CD14-positive monocyte (primary cell): Measurements from ENCODE around the gene APLP1. TPM values are rescaled to one million over a fixed set of nuclear protein-coding genes. Genes with fewer than 3 reads are reported as not detected.
A peak's percentile ranks its signal among the peaks of the same experiment; 100 is the strongest.

Experiments
- DNase-seq, 3 donors: peaks; one replicate each; pipeline ENCODE4 v3.0.0-alpha.2; 2011 to 2022
- H2AFZ ChIP-seq: 2 replicates; pipeline ENCODE4 v1.6.0; 2012; ENCODE audit warnings: mild to moderate bottlenecking, low read depth, low read length, inconsistent platforms; ENCODE audit not compliant: insufficient read depth, poor library complexity, severe bottlenecking
- H3K27ac ChIP-seq, 2 donors: 1 replicate in 1 of 2; 2 replicates in 1 of 2; pipeline ENCODE4 v1.5.1; 2012 to 2013; ENCODE audit warnings: low read length in 2 of 2, control low read depth in 1 of 2, inconsistent platforms in 1 of 2, low read depth in 1 of 2, mild to moderate bottlenecking in 1 of 2
- H3K27me3 ChIP-seq, 2 donors: one replicate each; pipeline versions ENCODE4 v1.6.0 to v1.6.1; 2011 to 2013; ENCODE audit warnings: low read length in 2 of 2; ENCODE audit not compliant: control insufficient read depth in 2 of 2, insufficient read depth in 2 of 2
- H3K36me3 ChIP-seq, 2 donors: replicated peaks in 1 of 2; 1 replicate in 1 of 2; 2 replicates in 1 of 2; pipeline versions ENCODE4 v1.5.1 to v1.6.1; 2012 to 2013; ENCODE audit warnings: low read length in 2 of 2, control low read depth in 1 of 2, inconsistent platforms in 1 of 2, mild to moderate bottlenecking in 1 of 2; ENCODE audit not compliant: insufficient read depth in 2 of 2, control insufficient read depth in 1 of 2
- H3K4me1 ChIP-seq, 2 donors: 1 replicate in 1 of 2; 2 replicates in 1 of 2; pipeline versions ENCODE4 v1.5.1 to v1.6.1; 2012 to 2013; ENCODE audit warnings: low read length in 2 of 2, control low read depth in 1 of 2, inconsistent platforms in 1 of 2, mild to moderate bottlenecking in 1 of 2, moderate library complexity in 1 of 2; ENCODE audit not compliant: insufficient read depth in 2 of 2, control insufficient read depth in 1 of 2
- H3K4me2 ChIP-seq: replicated peaks from 2 replicates; pipeline ENCODE3; 2012; ENCODE audit warnings: low read length, moderate library complexity, mild to moderate bottlenecking; ENCODE audit not compliant: poor library complexity, severe bottlenecking; ENCODE audit errors: extremely low read depth
- H3K4me3 ChIP-seq, 3 experiments: fragments of 200-600 bp in 1 of 3; sonication (generic) in 1 of 3; replicated peaks in 1 of 3; 1 replicate in 2 of 3; 2 replicates in 1 of 3; pipeline ENCODE4 v1.5.1; 2011 to 2013; ENCODE audit warnings: low read length in 3 of 3, mild to moderate bottlenecking in 3 of 3, control low read depth in 2 of 3, low read depth in 2 of 3, inconsistent platforms in 1 of 3, moderate library complexity in 1 of 3
- H3K79me2 ChIP-seq: 2 replicates; pipeline ENCODE4 v1.6.0; 2012; ENCODE audit warnings: mild to moderate bottlenecking, control low read depth, inconsistent platforms, low read length, moderate library complexity; ENCODE audit not compliant: insufficient read depth
- H3K9ac ChIP-seq: 2 replicates; pipeline ENCODE4 v1.6.0; 2017; ENCODE audit warnings: low read length, mild to moderate bottlenecking; ENCODE audit not compliant: insufficient read depth, poor library complexity, severe bottlenecking
- H3K9me3 ChIP-seq, 2 donors: replicated peaks in 1 of 2; 1 replicate in 1 of 2; 2 replicates in 1 of 2; pipeline versions ENCODE4 v1.5.1 to v1.6.1; 2012 to 2013; ENCODE audit warnings: low read length in 2 of 2, control low read depth in 1 of 2; ENCODE audit not compliant: control insufficient read depth in 1 of 2, insufficient read depth in 1 of 2
- H4K20me1 ChIP-seq: 2 replicates; pipeline ENCODE4 v1.6.0; 2012; ENCODE audit warnings: mild to moderate bottlenecking, low read length, control low read depth, moderate library complexity; ENCODE audit not compliant: insufficient read depth
- H3K27ac Mint-ChIP-seq, 7 donors: one replicate each; pipeline ENCODE4 v1.8.0; 2020; ENCODE audit warnings: mild to moderate bottlenecking in 7 of 7, mixed read lengths in 7 of 7, moderate library complexity in 6 of 7, inconsistent platforms in 2 of 7
- H3K27me3 Mint-ChIP-seq, 3 donors: one replicate each; pipeline ENCODE4 v1.8.0; 2021 to 2022; ENCODE audit warnings: low read depth in 3 of 3, mild to moderate bottlenecking in 3 of 3, mixed read lengths in 3 of 3, moderate library complexity in 3 of 3, inconsistent platforms in 1 of 3
- H3K36me3 Mint-ChIP-seq, 2 donors: one replicate each; pipeline ENCODE4 v1.8.0; 2020; ENCODE audit warnings: mixed read lengths in 2 of 2, inconsistent platforms in 1 of 2, mild to moderate bottlenecking in 1 of 2
- H3K4me1 Mint-ChIP-seq: one replicate; pipeline ENCODE4 v1.8.0; 2020; ENCODE audit warnings: mild to moderate bottlenecking, mixed read lengths
- H3K4me3 Mint-ChIP-seq, 2 donors: one replicate each; pipeline ENCODE4 v1.8.0; 2020; ENCODE audit warnings: mild to moderate bottlenecking in 2 of 2, mixed read lengths in 2 of 2, moderate library complexity in 1 of 2
- H3K9me3 Mint-ChIP-seq, 7 donors: one replicate each; pipeline ENCODE4 v1.8.0; 2020 to 2022; ENCODE audit warnings: mixed read lengths in 7 of 7, mild to moderate bottlenecking in 6 of 7, moderate library complexity in 6 of 7, inconsistent platforms in 2 of 7
- WGBS: methylation state at CpG from one replicate; pipeline ENCODE4 v1.1.5; 2013; ENCODE audit warnings: missing lambda C conversion rate; ENCODE audit not compliant: insufficient coverage; 5-methylcytosine and 5-hydroxymethylcytosine counted together
- intact Hi-C, 2 donors: fragments of 100-400 bp; cut with micrococcal nuclease; formaldehyde crosslinking; loops; one replicate each; pipeline versions ENCODE4 v1.15.0 to v1.15.1; 2023
- polyA plus RNA-seq, 3 donors: library from polyadenylated mRNA; depleted of rRNA in 1 of 3; unstranded in 2 of 3; stranded (reverse) in 1 of 3; fragments of 300-500 nt in 2 of 3; fragments of >200 nt in 1 of 3; fragmentation: Illumina TruSeq in 2 of 3; gene quantifications; 1 replicate in 2 of 3; 2 replicates in 1 of 3; pipeline ENCODE4 v1.2.3, GENCODE V29; 2012 to 2021
- TF ChIP-seq, protein P1 (sequence below): fragments of 200-600 bp; IDR thresholded peaks from one replicate; pipeline ENCODE4 v1.8.0; 2022; ENCODE audit warnings: antibody characterized with exemption, mild to moderate bottlenecking

APLP1 gene
- polyA plus RNA-seq, 3 donors, result not detected

DNA sequence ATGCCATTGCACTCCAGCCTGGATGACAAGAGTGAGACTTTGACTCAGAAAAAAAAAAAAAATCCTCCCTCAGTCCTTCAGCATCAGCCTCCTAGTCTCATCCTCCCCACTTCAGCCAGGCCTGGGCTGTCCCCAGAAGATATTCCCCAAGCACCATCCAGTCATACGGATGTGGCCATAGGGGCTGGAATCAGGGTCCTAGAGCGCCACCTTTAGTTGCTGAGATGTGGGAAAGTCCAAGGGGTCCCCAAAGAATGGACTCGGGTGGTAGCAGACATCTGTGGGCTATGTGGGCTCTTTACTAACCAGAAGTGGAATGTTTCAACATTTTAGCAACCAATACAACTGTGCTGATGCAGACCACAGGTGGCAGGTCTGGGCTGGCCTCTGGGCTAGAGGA lies 42.8 kb downstream of the APLP1 start:
- Histone ChIP-seq H3K4me3 (no peak overlapping the region), H3K4me1 (peaks cover 83 to 99% of the 10 kb centered on the region in 2 donors), H2AFZ (no peak overlapping the region), H3K27ac (peak overlapping the region; percentile 59 to 73), H3K9ac (no peak overlapping the region), H3K36me3 (peaks cover 10 to 16% of the 10 kb centered on the region in 2 donors), H4K20me1 (no peaks in the 10 kb centered on the region), H3K27me3 (no peaks in the 10 kb centered on the region), H3K79me2 (peaks cover 30% of the 10 kb centered on the region), H3K4me2 (no peak overlapping the region), H3K9me3 (no peaks in the 10 kb centered on the region)
- H3K9me3 Mint-ChIP-seq, result peaks cover 0 to 2% (median 0%) of the 10 kb centered on the region in 7 donors
- intact Hi-C loops, result loop anchor here in 1 of 2 donors (2.0 kb wide), 1 partner anchor 14 kb away; no protein-coding TSS in a partner anchor
- TF ChIP-seq, protein P1, sequence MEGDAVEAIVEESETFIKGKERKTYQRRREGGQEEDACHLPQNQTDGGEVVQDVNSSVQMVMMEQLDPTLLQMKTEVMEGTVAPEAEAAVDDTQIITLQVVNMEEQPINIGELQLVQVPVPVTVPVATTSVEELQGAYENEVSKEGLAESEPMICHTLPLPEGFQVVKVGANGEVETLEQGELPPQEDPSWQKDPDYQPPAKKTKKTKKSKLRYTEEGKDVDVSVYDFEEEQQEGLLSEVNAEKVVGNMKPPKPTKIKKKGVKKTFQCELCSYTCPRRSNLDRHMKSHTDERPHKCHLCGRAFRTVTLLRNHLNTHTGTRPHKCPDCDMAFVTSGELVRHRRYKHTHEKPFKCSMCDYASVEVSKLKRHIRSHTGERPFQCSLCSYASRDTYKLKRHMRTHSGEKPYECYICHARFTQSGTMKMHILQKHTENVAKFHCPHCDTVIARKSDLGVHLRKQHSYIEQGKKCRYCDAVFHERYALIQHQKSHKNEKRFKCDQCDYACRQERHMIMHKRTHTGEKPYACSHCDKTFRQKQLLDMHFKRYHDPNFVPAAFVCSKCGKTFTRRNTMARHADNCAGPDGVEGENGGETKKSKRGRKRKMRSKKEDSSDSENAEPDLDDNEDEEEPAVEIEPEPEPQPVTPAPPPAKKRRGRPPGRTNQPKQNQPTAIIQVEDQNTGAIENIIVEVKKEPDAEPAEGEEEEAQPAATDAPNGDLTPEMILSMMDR, result no peak
- peaks cover 74% of the 10 kb centered on the region for H3K4me1 Mint-ChIP-seq
- DNase-seq, result peak in 1 of 3 donors; percentile 48
- peaks cover 17 to 20% of the 10 kb centered on the region in 2 donors for H3K36me3 Mint-ChIP-seq
- peak overlapping the region; percentile 55 to 98 (median 90) for H3K27ac Mint-ChIP-seq
- H3K27me3 Mint-ChIP-seq, result peaks cover 0 to 5% (median 0%) of the 10 kb centered on the region in 3 donors
- H3K4me3 Mint-ChIP-seq, result no peak overlapping the region
- WGBS, result 50% methylated on average over 2 of the region's 3 CpGs

DNA sequence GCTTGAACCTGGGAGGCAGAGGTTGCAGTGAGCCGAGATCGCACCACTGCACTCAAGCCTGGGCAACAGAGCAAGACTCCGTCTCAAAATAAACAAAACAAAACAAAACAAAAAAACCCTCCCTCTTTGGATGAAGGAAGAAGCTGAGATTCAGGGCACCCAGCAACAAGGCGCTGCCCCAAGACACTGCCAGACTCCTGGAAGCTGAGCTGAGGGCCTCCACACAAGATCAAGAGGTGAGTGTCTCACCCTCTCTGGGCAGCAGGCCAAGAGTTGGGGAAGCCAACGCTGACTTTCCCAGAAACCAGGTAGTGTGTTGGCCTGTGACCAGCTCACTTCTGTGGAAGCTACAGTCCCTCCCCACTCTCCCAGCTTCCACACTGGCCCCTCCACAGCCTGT lies 43.4 kb downstream of the APLP1 start:
- peaks cover 72% of the 10 kb centered on the region for H3K4me1 Mint-ChIP-seq
- TF ChIP-seq, protein P1, result no peak
- H3K36me3 Mint-ChIP-seq, result peaks cover 11 to 14% of the 10 kb centered on the region in 2 donors
- 86% methylated on average over 1 of the region's 5 CpGs for WGBS
- Histone ChIP-seq H3K4me3 (no peak overlapping the region), H3K36me3 (peaks cover 4 to 10% of the 10 kb centered on the region in 2 donors), H3K9me3 (no peaks in the 10 kb centered on the region), H3K27me3 (no peaks in the 10 kb centered on the region), H4K20me1 (no peaks in the 10 kb centered on the region), H3K9ac (no peak overlapping the region), H2AFZ (no peak overlapping the region), H3K4me1 (peaks cover 77 to 96% of the 10 kb centered on the region in 2 donors), H3K79me2 (peaks cover 24% of the 10 kb centered on the region), H3K4me2 (no peak overlapping the region), H3K27ac (peak overlapping the region; percentile 59 to 73)
- peaks cover 0 to 5% (median 0%) of the 10 kb centered on the region in 3 donors for H3K27me3 Mint-ChIP-seq
- intact Hi-C loops, result loop anchor here in 1 of 2 donors (2.0 kb wide), 2 partner anchors 13 kb away; no protein-coding TSS in a partner anchor
- H3K9me3 Mint-ChIP-seq, result peaks cover 0 to 2% (median 0%) of the 10 kb centered on the region in 7 donors
- peak overlapping the region; percentile 55 to 98 (median 90) for H3K27ac Mint-ChIP-seq
- peak in 2 of 3 donors; percentile 26 to 53 for DNase-seq
- no peak overlapping the region for H3K4me3 Mint-ChIP-seq
